Measurements from ENCODE around the gene COL4A6.

The COL4A6 gene

GRCh38 chrX:108473979-108474378 is 35.8 kb upstream of the COL4A6 start:
- Histone ChIP-seq H3K9me3 (replicated peaks; ENCODE audit: insufficient read depth, low read length) (no peaks in the 10 kb centered on the region), H3K36me3 (replicated peaks; ENCODE audit: insufficient read depth, low read length) (no peaks in the 10 kb centered on the region), H3K9ac (ENCODE audit: low read length) (no peak overlapping the region), H4K20me1 (ENCODE audit: insufficient read depth, low read length) (no peaks in the 10 kb centered on the region), H3K4me3 (ENCODE audit: low read length) (no peak overlapping the region), H3F3A (ENCODE audit: insufficient read depth, low read length) (no peaks in the 10 kb centered on the region), H3K27me3 (replicated peaks; ENCODE audit: insufficient read depth, low read length) (no peaks in the 10 kb centered on the region), H3K27ac (ENCODE audit: low read length) (no peak overlapping the region), H3K79me2 (ENCODE audit: low read length) (no peaks in the 10 kb centered on the region), H3K4me2 (ENCODE audit: low read depth, low read length) (no peak overlapping the region), H2AFZ (ENCODE audit: low read length) (no peak overlapping the region), H3K4me1 (ENCODE audit: low read length) (no peaks in the 10 kb centered on the region), H3K9me2 (replicated peaks; ENCODE audit: insufficient read depth, low read length) (no peaks in the 10 kb centered on the region)
- no peak for DNase-seq
- TF ChIP-seq EZH2 (optimal IDR thresholded peaks at IDR 0.05; ENCODE audit: low read depth, low read length) (no peak), CTCF (IDR thresholded peaks at IDR 0.05; ENCODE audit: low read length) (no peak), EZH2phosphoT487 (IDR thresholded peaks at IDR 0.05; ENCODE audit: low read length) (no peak)

- no peak overlapping the region for H3K9ac ChIP-seq (ENCODE audit: low read length)
- H3K36me3 ChIP-seq (replicated peaks; ENCODE audit: insufficient read depth, low read length): no peaks in the 10 kb centered on the region
- no peaks in the 10 kb centered on the region for H3K4me1 ChIP-seq (ENCODE audit: low read length)
- H2AFZ ChIP-seq (ENCODE audit: low read length): no peak overlapping the region
- no peaks in the 10 kb centered on the region for H3K9me2 ChIP-seq (replicated peaks; ENCODE audit: insufficient read depth, low read length)
- H3K79me2 ChIP-seq (ENCODE audit: low read length): no peaks in the 10 kb centered on the region
- H3K4me2 ChIP-seq (ENCODE audit: low read depth, low read length): no peak overlapping the region
- DNase-seq: no peak
- H3K4me3 ChIP-seq (ENCODE audit: low read length): no peak overlapping the region
- no peaks in the 10 kb centered on the region for H3F3A ChIP-seq (ENCODE audit: insufficient read depth, low read length)
- no peaks in the 10 kb centered on the region for H4K20me1 ChIP-seq (ENCODE audit: insufficient read depth, low read length)
- H3K9me3 ChIP-seq (replicated peaks; ENCODE audit: insufficient read depth, low read length): no peaks in the 10 kb centered on the region
- no peak overlapping the region for H3K27ac ChIP-seq (ENCODE audit: low read length)
- TF ChIP-seq EZH2phosphoT487 (IDR thresholded peaks at IDR 0.05; ENCODE audit: low read length) (no peak), EZH2 (optimal IDR thresholded peaks at IDR 0.05; ENCODE audit: low read depth, low read length) (no peak), CTCF (IDR thresholded peaks at IDR 0.05; ENCODE audit: low read length) (no peak)
- no peaks in the 10 kb centered on the region for H3K27me3 ChIP-seq (replicated peaks; ENCODE audit: insufficient read depth, low read length)
Measured at GRCh38 chrX:108468486-108468885, 30.3 kb upstream of the COL4A6 start.

- Histone ChIP-seq H3K27ac (ENCODE audit: low read length) (no peak overlapping the region), H3K9me3 (replicated peaks; ENCODE audit: insufficient read depth, low read length) (no peaks in the 10 kb centered on the region), H3K4me2 (ENCODE audit: low read depth, low read length) (no peak overlapping the region), H3K36me3 (replicated peaks; ENCODE audit: insufficient read depth, low read length) (no peaks in the 10 kb centered on the region), H3K79me2 (ENCODE audit: low read length) (no peaks in the 10 kb centered on the region), H3K9ac (ENCODE audit: low read length) (no peak overlapping the region), H3K4me3 (ENCODE audit: low read length) (no peak overlapping the region), H3K9me2 (replicated peaks; ENCODE audit: insufficient read depth, low read length) (no peaks in the 10 kb centered on the region), H3F3A (ENCODE audit: insufficient read depth, low read length) (no peaks in the 10 kb centered on the region), H3K27me3 (replicated peaks; ENCODE audit: insufficient read depth, low read length) (no peaks in the 10 kb centered on the region), H3K4me1 (ENCODE audit: low read length) (no peaks in the 10 kb centered on the region), H2AFZ (ENCODE audit: low read length) (no peak overlapping the region), H4K20me1 (ENCODE audit: insufficient read depth, low read length) (no peaks in the 10 kb centered on the region)
- no peak for DNase-seq
- TF ChIP-seq EZH2phosphoT487 (IDR thresholded peaks at IDR 0.05; ENCODE audit: low read length) (no peak), CTCF (IDR thresholded peaks at IDR 0.05; ENCODE audit: low read length) (no peak), EZH2 (optimal IDR thresholded peaks at IDR 0.05; ENCODE audit: low read depth, low read length) (no peak)
Measured at GRCh38 chrX:108464604-108465003, 26.4 kb upstream of the COL4A6 start.
